OCI-LY1 (cell line): ENCODE results near the gene MOB1B.

Experiments
- H2AFZ ChIP-seq: fragments of 200-600 bp; sonication (generic), shearing (Covaris generic); 2 replicates; pipeline ENCODE4 v1.6.0; 2014; ENCODE audit warnings: antibody characterized with exemption, mild to moderate bottlenecking, low read length
- H3F3A ChIP-seq: fragments of 200-600 bp; sonication (generic), shearing (Covaris generic); 2 replicates; pipeline ENCODE4 v1.6.0; 2014; ENCODE audit warnings: mild to moderate bottlenecking, antibody characterized with exemption, low read length, moderate library complexity; ENCODE audit not compliant: insufficient read depth
- H3K27ac ChIP-seq: fragments of 200-600 bp; sonication (generic); 2 replicates; pipeline ENCODE4 v1.5.1; 2014; ENCODE audit warnings: low read length, mixed run types, mild to moderate bottlenecking, low read depth; ENCODE audit not compliant: poor library complexity, severe bottlenecking
- H3K27me3 ChIP-seq: fragments of 200-600 bp; sonication (generic); 2 replicates; pipeline ENCODE4 v1.6.0; 2014; ENCODE audit warnings: antibody characterized with exemption, mild to moderate bottlenecking, low read length, moderate library complexity; ENCODE audit not compliant: insufficient read depth
- H3K36me3 ChIP-seq: fragments of 200-600 bp; sonication (generic); 2 replicates; pipeline ENCODE4 v1.6.1; 2014; ENCODE audit warnings: mild to moderate bottlenecking, antibody characterized with exemption, low read length, moderate library complexity, mixed read lengths; ENCODE audit not compliant: insufficient read depth
- H3K4me1 ChIP-seq: fragments of 200-600 bp; sonication (generic); 2 replicates; pipeline ENCODE4 v1.5.1; 2014; ENCODE audit warnings: mild to moderate bottlenecking, low read length, moderate library complexity; ENCODE audit not compliant: insufficient read depth, severe bottlenecking
- H3K4me2 ChIP-seq: fragments of 200-600 bp; sonication (generic), shearing (Covaris generic); 2 replicates; pipeline ENCODE4 v1.6.1; 2014; ENCODE audit warnings: low read length
- H3K4me3 ChIP-seq: fragments of 200-600 bp; sonication (generic); 2 replicates; pipeline ENCODE4 v1.5.1; 2014; ENCODE audit warnings: low read length, low read depth, mild to moderate bottlenecking, mixed read lengths; ENCODE audit not compliant: poor library complexity, severe bottlenecking
- H3K79me2 ChIP-seq: fragments of 200-600 bp; shearing (Covaris generic); 2 replicates; pipeline ENCODE4 v1.6.1; 2016; ENCODE audit warnings: mixed run types, low read length, mixed read lengths; ENCODE audit not compliant: insufficient read depth
- H3K9ac ChIP-seq: fragments of 200-600 bp; sonication (generic), shearing (Covaris generic); 2 replicates; pipeline ENCODE4 v1.6.1; 2014; ENCODE audit warnings: mild to moderate bottlenecking, low read length, mixed read lengths
- H3K9me2 ChIP-seq: fragments of 200-600 bp; sonication (generic), shearing (Covaris generic); 2 replicates; pipeline ENCODE4 v1.6.1; 2014; ENCODE audit warnings: low read depth, mild to moderate bottlenecking, low read length, mixed read lengths
- H3K9me3 ChIP-seq: fragments of 200-600 bp; shearing (Covaris generic); 2 replicates; pipeline ENCODE4 v1.6.1; 2014; ENCODE audit warnings: low read length, mixed read lengths
- H4K20me1 ChIP-seq: fragments of 200-600 bp; sonication (generic), shearing (Covaris generic); 2 replicates; pipeline ENCODE4 v1.6.0; 2016; ENCODE audit warnings: mild to moderate bottlenecking, low read length; ENCODE audit not compliant: insufficient read depth
- CTCF ChIP-seq: fragments of 200-600 bp; sonication (generic), shearing (Covaris generic); IDR thresholded peaks from 2 replicates; pipeline ENCODE4 v1.5.1; 2017; ENCODE audit warnings: mild to moderate bottlenecking, antibody characterized with exemption, low read length, moderate library complexity, mixed read lengths
- EZH2 ChIP-seq: fragments of 200-600 bp; sonication (generic), shearing (Covaris generic); IDR thresholded peaks from 2 replicates; pipeline ENCODE4 v1.8.0; 2017; ENCODE audit warnings: borderline replicate concordance, mixed run types, mild to moderate bottlenecking, antibody characterized with exemption, low read length, moderate library complexity, mixed read lengths

Gene MOB1B

GRCh38 chr4:70901984-70902576, at the start of gene MOB1B:
TSS of gene MOB1B (plus strand) at chr4:70902369. CDS start at chr4:70902537, 168 bp downstream.
- Histone ChIP-seq H3K4me2 (peak within 1 kb of the TSS; percentile 94), H3K79me2 (peaks cover 45% of the 10 kb centered on the region), H4K20me1 (no peaks in the 10 kb centered on the region), H3K9me3 (no peaks in the 10 kb centered on the region), H3K36me3 (peaks cover 20% of the 10 kb centered on the region; the same call in 1 of the 2 replicates), H3K27ac (peak within 1 kb of the TSS; percentile 54), H3K27me3 (no peaks in the 10 kb centered on the region), H2AFZ (peak within 1 kb of the TSS; percentile 70; the same call in 1 of the 2 replicates), H3F3A (no peaks in the 10 kb centered on the region), H3K4me1 (peaks cover 46% of the 10 kb centered on the region), H3K4me3 (peak within 1 kb of the TSS; percentile 91), H3K9ac (peak within 1 kb of the TSS; percentile 82), H3K9me2 (no peaks in the 10 kb centered on the region)
- TF ChIP-seq EZH2, result no peak
- no peak for TF ChIP-seq CTCF

GRCh38 chr4:70855464-70855863, 46.7 kb upstream of the MOB1B start:
- Histone ChIP-seq H3K4me3 (no peak overlapping the region), H3K9me2 (no peaks in the 10 kb centered on the region), H3K4me1 (peaks cover 24% of the 10 kb centered on the region), H3K27me3 (no peaks in the 10 kb centered on the region), H3K9me3 (no peaks in the 10 kb centered on the region), H3K27ac (no peak overlapping the region), H4K20me1 (no peaks in the 10 kb centered on the region), H3K4me2 (no peak overlapping the region), H2AFZ (no peak overlapping the region), H3K36me3 (no peaks in the 10 kb centered on the region), H3K79me2 (no peaks in the 10 kb centered on the region), H3F3A (no peaks in the 10 kb centered on the region), H3K9ac (no peak overlapping the region)
- TF ChIP-seq EZH2 (no peak), CTCF (no peak)

- Histone ChIP-seq H3F3A (no peaks in the 10 kb centered on the region), H3K9me3 (no peaks in the 10 kb centered on the region), H4K20me1 (no peaks in the 10 kb centered on the region), H3K9ac (no peak overlapping the region), H3K4me2 (no peak overlapping the region), H3K4me3 (no peak overlapping the region), H3K79me2 (no peaks in the 10 kb centered on the region), H2AFZ (no peak overlapping the region), H3K36me3 (no peaks in the 10 kb centered on the region), H3K4me1 (peaks cover 18% of the 10 kb centered on the region), H3K27ac (no peak overlapping the region), H3K27me3 (no peaks in the 10 kb centered on the region), H3K9me2 (no peaks in the 10 kb centered on the region)
- TF ChIP-seq EZH2, result no peak
- TF ChIP-seq CTCF, result no peak
These were observed 43.7 kb upstream of the MOB1B start for GRCh38 chr4:70858454-70858853.
